IPS DF 4.7 (cell line): ENCODE results near the gene PMVK.
A peak's percentile ranks its signal among the peaks of the same experiment; 100 is the strongest.

Source experiments
- DNase-seq: peaks from one replicate; pipeline ENCODE4 v3.0.0-alpha.2; 2013; ENCODE audit warnings: low spot score; ENCODE audit errors: extremely low read depth

Gene PMVK

GRCh38 chr1:154881820-154882535, 54.5 kb downstream of the PMVK start:
- no peak for DNase-seq

GRCh38 chr1:154880671-154881070, 55.8 kb downstream of the PMVK start:
- no peak for DNase-seq

DNA sequence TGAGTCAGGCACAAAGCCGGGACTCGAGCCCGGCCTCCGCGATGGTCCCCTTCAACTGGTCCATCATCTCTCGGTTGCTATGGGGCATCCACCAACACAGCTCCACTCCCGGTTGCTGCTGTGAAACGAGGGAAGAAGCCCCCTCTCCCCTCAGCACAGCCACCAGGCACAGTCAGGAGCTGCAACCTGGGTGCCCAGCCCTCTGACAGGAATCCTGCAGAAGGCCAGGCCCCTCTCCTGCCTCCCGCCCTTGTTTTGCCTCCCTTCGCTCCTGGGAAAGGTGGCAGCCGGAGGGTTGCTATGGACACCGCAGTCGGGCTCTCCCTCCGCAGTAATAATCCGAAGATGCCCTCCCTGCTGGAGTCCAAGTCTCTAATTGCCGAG, 57.5 kb downstream of the PMVK start:
- no peak for DNase-seq

- DNase-seq = peak; percentile 46
Measured at GRCh38 chr1:154878371-154879037, 58.0 kb downstream of the PMVK start.

DNA sequence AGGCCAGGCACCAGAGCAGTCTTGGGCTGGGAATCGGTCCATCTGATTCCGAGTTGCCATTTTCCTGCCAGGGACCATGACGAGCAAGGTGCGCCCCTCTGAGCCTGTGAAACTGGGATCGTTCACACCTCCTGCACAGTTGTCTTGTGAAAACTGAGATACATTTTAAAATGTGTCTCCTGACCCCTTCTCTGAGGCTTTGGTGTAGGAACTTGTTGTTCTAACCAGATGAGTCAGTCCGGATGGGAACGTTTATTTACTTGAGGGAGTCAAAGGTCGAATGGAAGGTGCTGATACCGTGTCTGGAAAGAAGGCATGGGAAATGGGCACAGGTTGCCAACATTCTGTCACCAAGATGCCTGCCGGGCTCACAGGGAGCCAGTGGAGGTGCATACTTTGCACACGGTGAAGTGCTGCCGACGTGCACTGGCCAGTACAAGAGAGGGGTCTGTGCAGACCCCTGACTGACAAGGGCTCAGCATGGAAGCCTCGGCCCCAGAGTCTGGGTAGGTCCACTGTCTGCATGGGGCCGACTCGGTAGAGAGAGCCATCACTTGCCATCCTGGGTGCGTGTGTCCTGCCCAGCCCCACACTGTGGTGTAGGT, 59.0 kb downstream of the PMVK start:
- DNase-seq = no peak

DNA sequence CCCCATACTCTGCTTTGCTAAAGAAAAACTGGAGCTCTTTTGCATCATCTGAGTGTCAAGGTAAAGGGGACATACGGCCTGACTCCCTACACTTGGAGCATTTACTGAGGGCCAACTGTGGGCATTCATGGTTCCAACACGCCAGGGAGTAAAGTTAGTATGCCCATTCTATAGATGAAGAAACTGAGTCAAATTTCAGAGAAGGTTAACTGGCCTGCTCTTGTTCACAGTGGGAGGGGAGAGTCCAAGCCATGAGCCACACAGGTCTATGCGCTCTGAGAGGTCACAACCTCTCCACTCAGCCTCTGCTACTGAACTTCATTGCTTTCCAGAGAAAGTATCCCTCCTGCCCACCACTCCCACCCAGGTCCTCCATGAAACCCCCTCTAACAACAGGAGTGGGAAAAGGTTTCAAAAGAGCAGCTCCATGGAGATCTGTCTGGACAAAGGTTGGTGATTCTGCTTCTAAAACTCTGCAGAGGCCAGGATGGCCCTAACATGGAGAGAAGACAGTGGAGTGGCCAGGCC, 59.6 kb downstream of the PMVK start:
- DNase-seq = no peak
